Measurements from ENCODE around the gene NT5C3B.

The NT5C3B gene

GRCh38 chr17:41797377-41797776, 38.7 kb downstream of the NT5C3B start:
- TF ChIP-seq EZH2 (optimal IDR thresholded peaks at IDR 0.05; ENCODE audit: low read depth, low read length): no peak
- no peak for TF ChIP-seq CTCF (IDR thresholded peaks at IDR 0.05; ENCODE audit: low read length)
- no peak for TF ChIP-seq EZH2phosphoT487 (IDR thresholded peaks at IDR 0.05; ENCODE audit: low read length)
- Histone ChIP-seq H2AFZ (ENCODE audit: low read length) (no peak overlapping the region), H3F3A (ENCODE audit: insufficient read depth, low read length) (no peaks in the 10 kb centered on the region), H3K9me2 (replicated peaks; ENCODE audit: insufficient read depth, low read length) (no peaks in the 10 kb centered on the region), H3K36me3 (replicated peaks; ENCODE audit: insufficient read depth, low read length) (no peaks in the 10 kb centered on the region), H3K27me3 (replicated peaks; ENCODE audit: insufficient read depth, low read length) (no peaks in the 10 kb centered on the region), H3K9ac (ENCODE audit: low read length) (no peak overlapping the region), H3K4me1 (ENCODE audit: low read length) (peaks cover 9% of the 10 kb centered on the region), H3K79me2 (ENCODE audit: low read length) (no peaks in the 10 kb centered on the region), H3K4me2 (ENCODE audit: low read depth, low read length) (no peak overlapping the region), H3K27ac (ENCODE audit: low read length) (no peak overlapping the region), H3K9me3 (replicated peaks; ENCODE audit: insufficient read depth, low read length) (no peaks in the 10 kb centered on the region), H4K20me1 (ENCODE audit: insufficient read depth, low read length) (no peaks in the 10 kb centered on the region), H3K4me3 (ENCODE audit: low read length) (no peak overlapping the region)
- no peak for DNase-seq

- TF ChIP-seq EZH2phosphoT487 (IDR thresholded peaks at IDR 0.05; ENCODE audit: low read length): no peak
- TF ChIP-seq CTCF (IDR thresholded peaks at IDR 0.05; ENCODE audit: low read length): no peak
- TF ChIP-seq EZH2 (optimal IDR thresholded peaks at IDR 0.05; ENCODE audit: low read depth, low read length): no peak
- Histone ChIP-seq H3K9me3 (replicated peaks; ENCODE audit: insufficient read depth, low read length) (no peaks in the 10 kb centered on the region), H3K79me2 (ENCODE audit: low read length) (no peaks in the 10 kb centered on the region), H3K4me2 (ENCODE audit: low read depth, low read length) (no peak overlapping the region), H3K27ac (ENCODE audit: low read length) (no peak overlapping the region), H2AFZ (ENCODE audit: low read length) (no peak overlapping the region), H3K4me3 (ENCODE audit: low read length) (no peak overlapping the region), H3K36me3 (replicated peaks; ENCODE audit: insufficient read depth, low read length) (no peaks in the 10 kb centered on the region), H3F3A (ENCODE audit: insufficient read depth, low read length) (no peaks in the 10 kb centered on the region), H3K4me1 (ENCODE audit: low read length) (peaks cover 7% of the 10 kb centered on the region), H3K9ac (ENCODE audit: low read length) (no peak overlapping the region), H3K27me3 (replicated peaks; ENCODE audit: insufficient read depth, low read length) (no peaks in the 10 kb centered on the region), H4K20me1 (ENCODE audit: insufficient read depth, low read length) (no peaks in the 10 kb centered on the region), H3K9me2 (replicated peaks; ENCODE audit: insufficient read depth, low read length) (no peaks in the 10 kb centered on the region)
- DNase-seq: no peak
Observed at GRCh38 chr17:41796121-41796895, 39.7 kb downstream of the NT5C3B start.

GRCh38 chr17:41794540-41794975, 41.5 kb downstream of the NT5C3B start:
- Histone ChIP-seq H3K27me3 (replicated peaks; ENCODE audit: insufficient read depth, low read length) (no peaks in the 10 kb centered on the region), H3K9ac (ENCODE audit: low read length) (no peak overlapping the region), H3K4me3 (ENCODE audit: low read length) (no peak overlapping the region), H3K9me3 (replicated peaks; ENCODE audit: insufficient read depth, low read length) (no peaks in the 10 kb centered on the region), H3K79me2 (ENCODE audit: low read length) (no peaks in the 10 kb centered on the region), H4K20me1 (ENCODE audit: insufficient read depth, low read length) (no peaks in the 10 kb centered on the region), H3K4me1 (ENCODE audit: low read length) (no peaks in the 10 kb centered on the region), H3K27ac (ENCODE audit: low read length) (no peak overlapping the region), H3F3A (ENCODE audit: insufficient read depth, low read length) (no peaks in the 10 kb centered on the region), H3K4me2 (ENCODE audit: low read depth, low read length) (no peak overlapping the region), H3K9me2 (replicated peaks; ENCODE audit: insufficient read depth, low read length) (no peaks in the 10 kb centered on the region), H2AFZ (ENCODE audit: low read length) (no peak overlapping the region), H3K36me3 (replicated peaks; ENCODE audit: insufficient read depth, low read length) (no peaks in the 10 kb centered on the region)
- TF ChIP-seq CTCF (IDR thresholded peaks at IDR 0.05; ENCODE audit: low read length): no peak
- TF ChIP-seq EZH2phosphoT487 (IDR thresholded peaks at IDR 0.05; ENCODE audit: low read length): no peak
- DNase-seq: no peak
